HEK293 (cell line): Measurements from ENCODE around the gene CHMP1B.

ENCODE experiments used
- CTCF ChIA-PET: fragments of 350-600 bp; formaldehyde crosslinking; extraction: SDS; loops from one replicate; lab custom pipeline; 2021; ENCODE audit warnings: antibody characterized with exemption; lab: Yijun Ruan, JAX
- POLR2A ChIA-PET: fragments of 300-600 bp; formaldehyde crosslinking; extraction: SDS; loops from one replicate; lab custom pipeline; 2020; ENCODE audit warnings: antibody characterized with exemption, inconsistent platforms; lab: Yijun Ruan, JAX
- H3K27ac ChIP-seq: fragments of 200-500 bp; sonication (Bioruptor generic); 2 replicates; pipeline ENCODE4 v1.5.1; 2014; ENCODE audit warnings: low read depth, low read length, control low read depth, inconsistent platforms; ENCODE audit errors: extremely low read depth
- H3K36me3 ChIP-seq, 2 experiments: fragments of 200-500 bp in 1 of 2; sonication (Bioruptor generic) in 1 of 2; 1 replicate in 1 of 2; 2 replicates in 1 of 2; pipeline ENCODE4 v1.5.1; 2014 to 2017; ENCODE audit warnings: inconsistent platforms in 2 of 2, low read length in 2 of 2; ENCODE audit not compliant: control insufficient read depth in 2 of 2, insufficient read depth in 1 of 2
- H3K4me1 ChIP-seq: fragments of 200-500 bp; sonication (Bioruptor generic); 2 replicates; pipeline ENCODE4 v1.5.1; 2014; ENCODE audit warnings: mild to moderate bottlenecking, low read length, inconsistent platforms; ENCODE audit not compliant: control insufficient read depth, insufficient read depth
- H3K4me3 ChIP-seq: 2 replicates; pipeline ENCODE4 v1.5.1; 2011; ENCODE audit warnings: low read depth, mild to moderate bottlenecking, control low read depth, low read length, moderate library complexity
- H3K9me3 ChIP-seq: fragments of 200-500 bp; sonication (Bioruptor generic); 2 replicates; pipeline ENCODE4 v1.5.1; 2014; ENCODE audit warnings: low read depth, low read length, inconsistent platforms; ENCODE audit not compliant: control insufficient read depth, insufficient read depth
- BCL11B ChIP-seq: fragments of 450-650 bp; formaldehyde crosslinking; IDR thresholded peaks from 2 replicates; pipeline ENCODE4 v1.5.1; 2016; ENCODE audit warnings: low read depth, missing biosample characterization, missing genetic modification characterization
- FEZF1 ChIP-seq: fragments of 450-650 bp; formaldehyde crosslinking; IDR thresholded peaks from 2 replicates; pipeline ENCODE4 v1.5.1; 2016; ENCODE audit warnings: missing biosample characterization, missing genetic modification characterization
- HIC1 ChIP-seq: fragments of 450-650 bp; formaldehyde crosslinking; IDR thresholded peaks from 2 replicates; pipeline ENCODE4 v1.5.1; 2016; ENCODE audit warnings: missing biosample characterization, missing genetic modification characterization
- HOXD13 ChIP-seq: sonication (generic); formaldehyde crosslinking; IDR thresholded peaks from 2 replicates; pipeline ENCODE4 v1.8.0; 2022; ENCODE audit warnings: missing genetic modification reagents, borderline replicate concordance
- KLF16 ChIP-seq: fragments of 450-650 bp; formaldehyde crosslinking; IDR thresholded peaks from 2 replicates; pipeline ENCODE4 v1.5.1; 2017; ENCODE audit warnings: missing biosample characterization, missing genetic modification characterization
- MZF1 ChIP-seq: fragments of 450-650 bp; formaldehyde crosslinking; IDR thresholded peaks from 2 replicates; pipeline ENCODE4 v1.5.1; 2017; ENCODE audit warnings: missing biosample characterization, missing genetic modification characterization, borderline replicate concordance
- PRDM4 ChIP-seq: fragments of 450-650 bp; formaldehyde crosslinking; IDR thresholded peaks from 2 replicates; pipeline ENCODE4 v1.5.1; 2017; ENCODE audit warnings: missing biosample characterization, missing genetic modification characterization
- ZBTB20 ChIP-seq: fragments of 450-650 bp; formaldehyde crosslinking; IDR thresholded peaks from 2 replicates; pipeline ENCODE4 v1.5.1; 2016; ENCODE audit warnings: missing biosample characterization, missing genetic modification characterization
- ZIC2 ChIP-seq: fragments of 450-650 bp; formaldehyde crosslinking; IDR thresholded peaks from 2 replicates; pipeline ENCODE4 v1.5.1; 2016; ENCODE audit warnings: missing biosample characterization, missing genetic modification characterization
- ZNF114 ChIP-seq: fragments of 450-650 bp; formaldehyde crosslinking; IDR thresholded peaks from 2 replicates; pipeline ENCODE4 v1.5.0; 2017; ENCODE audit warnings: missing biosample characterization, missing genetic modification characterization
- ZNF169 ChIP-seq: fragments of 450-650 bp; formaldehyde crosslinking; IDR thresholded peaks from 2 replicates; pipeline ENCODE4 v1.5.1; 2016; ENCODE audit warnings: missing biosample characterization, missing genetic modification characterization
- ZNF221 ChIP-seq: fragments of 450-650 bp; formaldehyde crosslinking; IDR thresholded peaks from 2 replicates; pipeline ENCODE4 v1.5.1; 2017; ENCODE audit warnings: missing biosample characterization, missing genetic modification characterization, borderline replicate concordance
- ZNF223 ChIP-seq: fragments of 450-650 bp; formaldehyde crosslinking; IDR thresholded peaks from 2 replicates; pipeline ENCODE4 v1.5.1; 2016; ENCODE audit warnings: missing biosample characterization, missing genetic modification characterization
- ZNF24 ChIP-seq: fragments of 450-650 bp; formaldehyde crosslinking; IDR thresholded peaks from 2 replicates; pipeline ENCODE4 v1.5.1; 2016; ENCODE audit warnings: missing biosample characterization, missing genetic modification characterization
- ZNF37A ChIP-seq: fragments of 450-650 bp; IDR thresholded peaks from 2 replicates; pipeline ENCODE4 v1.5.1; 2018; ENCODE audit warnings: missing biosample characterization, missing genetic modification characterization
- ZNF529 ChIP-seq: fragments of 450-650 bp; formaldehyde crosslinking; IDR thresholded peaks from 2 replicates; pipeline ENCODE4 v1.5.1; 2017; ENCODE audit warnings: missing genetic modification characterization, missing biosample characterization; ENCODE audit not compliant: insufficient replicate concordance
- ZNF561 ChIP-seq: fragments of 450-650 bp; IDR thresholded peaks from 2 replicates; pipeline ENCODE4 v1.5.1; 2018; ENCODE audit warnings: missing biosample characterization, missing genetic modification characterization, borderline replicate concordance
- ZNF600 ChIP-seq: fragments of 450-650 bp; formaldehyde crosslinking; IDR thresholded peaks from 2 replicates; pipeline ENCODE4 v1.5.1; 2016; ENCODE audit warnings: missing biosample characterization, missing genetic modification characterization
- ZNF629 ChIP-seq: fragments of 450-650 bp; formaldehyde crosslinking; IDR thresholded peaks from 2 replicates; pipeline ENCODE4 v1.5.1; 2017; ENCODE audit warnings: missing biosample characterization, missing genetic modification characterization
- ZNF664 ChIP-seq: fragments of 450-650 bp; formaldehyde crosslinking; IDR thresholded peaks from 2 replicates; pipeline ENCODE4 v1.5.1; 2016; ENCODE audit warnings: missing biosample characterization, missing genetic modification characterization
- ZNF704 ChIP-seq: fragments of 450-650 bp; formaldehyde crosslinking; IDR thresholded peaks from 2 replicates; pipeline ENCODE4 v1.5.1; 2016; ENCODE audit warnings: missing biosample characterization, missing genetic modification characterization
- ZNF707 ChIP-seq: fragments of 450-650 bp; formaldehyde crosslinking; IDR thresholded peaks from 2 replicates; pipeline ENCODE4 v1.5.1; 2016; ENCODE audit warnings: missing biosample characterization, missing genetic modification characterization
- ZNF747 ChIP-seq: fragments of 450-650 bp; formaldehyde crosslinking; IDR thresholded peaks from 2 replicates; pipeline ENCODE4 v1.5.1; 2016; ENCODE audit warnings: missing biosample characterization, missing genetic modification characterization
- ZNF768 ChIP-seq: fragments of 450-650 bp; formaldehyde crosslinking; IDR thresholded peaks from 2 replicates; pipeline ENCODE4 v1.5.1; 2018; ENCODE audit warnings: missing biosample characterization, mild to moderate bottlenecking, missing genetic modification characterization
- ZNF830 ChIP-seq: fragments of 450-650 bp; IDR thresholded peaks from 2 replicates; pipeline ENCODE4 v1.5.0; 2018; ENCODE audit warnings: missing biosample characterization, missing genetic modification characterization, low read depth, mild to moderate bottlenecking, moderate library complexity
- ZSCAN30 ChIP-seq: fragments of 450-650 bp; IDR thresholded peaks from 2 replicates; pipeline ENCODE4 v1.5.1; 2018; ENCODE audit warnings: missing biosample characterization, mild to moderate bottlenecking, missing genetic modification characterization, moderate library complexity

The CHMP1B gene

GRCh38 chr18:11849841-11850634 lies 1.2 kb upstream of the CHMP1B start (continued):
- TF ChIP-seq ZNF600 (tag by site-specific recombination) (peak; percentile 95), KLF16 (tag by site-specific recombination) (no peak), ZNF37A (no peak), ZNF529 (no peak), ZNF114 (tag by site-specific recombination) (no peak), ZNF561 (no peak), ZNF221 (tag by site-specific recombination) (no peak), HIC1 (peak; percentile 78), BCL11B (tag by site-specific recombination) (no peak), PRDM4 (peak; percentile 24; the same call in 1 of the 2 replicates), MZF1 (tag by site-specific recombination) (no peak), ZNF704 (no peak), ZNF747 (tag by site-specific recombination) (no peak), ZNF664 (tag by site-specific recombination) (no peak)

- CTCF ChIA-PET: interaction anchor here (0.7 to 1.6 kb wide), 6 partner anchors 10 to 195 kb away, joined by 3 to 5 read pairs (median 3); no protein-coding TSS in a partner anchor
- TF ChIP-seq ZBTB20 (tag by site-specific recombination): no peak
- TF ChIP-seq ZNF24 (tag by site-specific recombination): no peak
- no peak for TF ChIP-seq ZNF114 (tag by site-specific recombination)
- TF ChIP-seq ZSCAN30 (tag by site-specific recombination): no peak
- no peak for TF ChIP-seq ZNF704
- no peak for TF ChIP-seq ZNF169 (tag by site-specific recombination)
- TF ChIP-seq ZNF629 (tag by site-specific recombination): no peak
- TF ChIP-seq ZNF223: no peak
- no peak for TF ChIP-seq HOXD13
- no peak for TF ChIP-seq FEZF1 (tag by site-specific recombination)
- no peak for TF ChIP-seq ZNF830 (tag by site-specific recombination)
- no peak for TF ChIP-seq ZIC2
- no peak for TF ChIP-seq ZNF707 (tag by site-specific recombination)
- TF ChIP-seq ZNF768 (tag by site-specific recombination): no peak
- TF ChIP-seq, all 188 proteins: peak for 0
- peaks cover 0 to 3% of the 10 kb centered on the region in 2 experiments for H3K36me3 ChIP-seq
- H3K9me3 ChIP-seq: no peaks in the 10 kb centered on the region
- POLR2A ChIA-PET: interaction anchor here (0.6 to 1.3 kb wide), 3 partner anchors 11 to 1033 kb away, joined by 3 to 5 read pairs (median 4); partner anchors contain the start of gene IMPA2
- peak overlapping the region; percentile 49; the same call in 1 of the 2 replicates for H3K27ac ChIP-seq
- H3K4me1 ChIP-seq: peaks cover 8% of the 10 kb centered on the region; the same call in 1 of the 2 replicates
- peak overlapping the region; percentile 41 for H3K4me3 ChIP-seq
Observed at GRCh38 chr18:11850821-11851145, 430 bp upstream of the CHMP1B start.
